ENCODE data around the gene MTHFR.

Gene MTHFR

DNA sequence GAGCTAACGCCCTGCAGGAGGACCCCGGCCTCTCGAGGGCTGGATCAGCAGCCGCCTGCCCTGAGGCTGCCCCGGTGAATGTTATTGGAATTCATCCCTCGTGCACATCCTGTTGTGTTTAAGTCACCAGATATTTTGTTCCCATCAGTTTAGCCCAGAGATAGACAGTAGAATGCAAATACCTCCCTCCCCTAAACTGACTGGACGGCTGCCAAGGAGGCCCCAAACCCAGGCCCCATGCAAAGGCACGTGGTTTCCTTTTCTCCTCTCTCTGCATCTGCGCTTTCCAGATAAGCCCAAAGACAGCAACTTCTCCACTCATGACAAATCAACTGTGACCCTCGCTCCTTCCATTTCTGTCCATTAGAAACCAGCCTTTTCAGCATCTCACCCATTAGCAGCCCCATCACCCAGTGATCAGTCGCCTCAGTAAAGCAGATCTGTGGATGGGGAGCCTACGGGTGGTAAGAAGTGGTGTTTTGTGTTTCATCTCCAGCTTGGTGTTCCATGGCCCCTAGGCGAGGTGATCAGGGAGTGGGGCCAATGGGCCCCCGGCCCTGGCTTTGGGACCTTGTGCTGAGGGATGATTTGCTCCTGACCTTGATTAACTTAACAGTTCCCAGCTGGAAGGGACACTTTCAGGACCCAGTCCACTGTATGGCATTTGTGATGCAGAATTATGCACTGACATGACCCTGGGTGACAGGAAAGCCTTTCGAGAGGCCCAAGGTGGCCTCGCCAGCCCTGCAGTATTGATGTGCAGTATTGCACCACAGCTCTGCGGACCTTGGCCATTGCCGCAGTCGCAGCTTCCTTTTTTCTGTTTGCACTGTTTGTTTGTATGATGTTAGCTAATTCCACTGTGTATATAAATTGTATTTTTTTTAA lies 36.6 kb upstream of the MTHFR start:
- no peaks in the 10 kb centered on the region for H3K4me1 ChIP-seq (ENCODE audit: control insufficient read depth, insufficient read depth, low read length)
- POLR2A ChIA-PET, result interaction anchor here (3.6 kb wide), 1 partner anchor 66 kb away, joined by 14 read pairs; no protein-coding TSS in a partner anchor
- no peak for TF ChIP-seq ZNF391 (tag by site-specific recombination; IDR thresholded peaks at IDR 0.05; ENCODE audit: borderline replicate concordance, low read depth)
- no peak for TF ChIP-seq ZNF610 (tag by site-specific recombination; IDR thresholded peaks at IDR 0.05; ENCODE audit: borderline replicate concordance)
- TF ChIP-seq GLIS1 (tag by site-specific recombination; IDR thresholded peaks at IDR 0.05), result peak; percentile 86
- TF ChIP-seq ZNF138 (tag by site-specific recombination; IDR thresholded peaks at IDR 0.05; ENCODE audit: borderline replicate concordance), result no peak
- TF ChIP-seq ZNF202 (tag by site-specific recombination; IDR thresholded peaks at IDR 0.05; ENCODE audit: borderline replicate concordance), result no peak
- TF ChIP-seq, protein P1, sequence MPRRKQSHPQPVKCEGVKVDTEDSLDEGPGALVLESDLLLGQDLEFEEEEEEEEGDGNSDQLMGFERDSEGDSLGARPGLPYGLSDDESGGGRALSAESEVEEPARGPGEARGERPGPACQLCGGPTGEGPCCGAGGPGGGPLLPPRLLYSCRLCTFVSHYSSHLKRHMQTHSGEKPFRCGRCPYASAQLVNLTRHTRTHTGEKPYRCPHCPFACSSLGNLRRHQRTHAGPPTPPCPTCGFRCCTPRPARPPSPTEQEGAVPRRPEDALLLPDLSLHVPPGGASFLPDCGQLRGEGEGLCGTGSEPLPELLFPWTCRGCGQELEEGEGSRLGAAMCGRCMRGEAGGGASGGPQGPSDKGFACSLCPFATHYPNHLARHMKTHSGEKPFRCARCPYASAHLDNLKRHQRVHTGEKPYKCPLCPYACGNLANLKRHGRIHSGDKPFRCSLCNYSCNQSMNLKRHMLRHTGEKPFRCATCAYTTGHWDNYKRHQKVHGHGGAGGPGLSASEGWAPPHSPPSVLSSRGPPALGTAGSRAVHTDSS (tag by site-specific recombination; IDR thresholded peaks at IDR 0.05), result no peak
- TF ChIP-seq ZBTB20 (tag by site-specific recombination; IDR thresholded peaks at IDR 0.05), result 0 out of 2 replicates have a peak, but pooled peaks have one; percentile 19
- no peak overlapping the region for H3K27ac ChIP-seq (ENCODE audit: extremely low read depth, low read depth, low read length)
- H3K4me3 ChIP-seq (ENCODE audit: low read depth, low read length), result no peak overlapping the region
- H3K9me3 ChIP-seq (ENCODE audit: control insufficient read depth, insufficient read depth, low read depth, low read length), result no peaks in the 10 kb centered on the region
- CTCF ChIA-PET, result interaction anchor here (0.8 to 12.5 kb wide), 7 partner anchors 11 to 188 kb away, joined by 3 to 114 read pairs (median 4); no protein-coding TSS in a partner anchor
- peaks cover 5 to 83% of the 10 kb centered on the region in 2 experiments; a peak in 2 of 3 replicates for H3K36me3 ChIP-seq (ENCODE audit: control insufficient read depth in 2 of 2, insufficient read depth in 1 of 2, low read length in 2 of 2)

DNA sequence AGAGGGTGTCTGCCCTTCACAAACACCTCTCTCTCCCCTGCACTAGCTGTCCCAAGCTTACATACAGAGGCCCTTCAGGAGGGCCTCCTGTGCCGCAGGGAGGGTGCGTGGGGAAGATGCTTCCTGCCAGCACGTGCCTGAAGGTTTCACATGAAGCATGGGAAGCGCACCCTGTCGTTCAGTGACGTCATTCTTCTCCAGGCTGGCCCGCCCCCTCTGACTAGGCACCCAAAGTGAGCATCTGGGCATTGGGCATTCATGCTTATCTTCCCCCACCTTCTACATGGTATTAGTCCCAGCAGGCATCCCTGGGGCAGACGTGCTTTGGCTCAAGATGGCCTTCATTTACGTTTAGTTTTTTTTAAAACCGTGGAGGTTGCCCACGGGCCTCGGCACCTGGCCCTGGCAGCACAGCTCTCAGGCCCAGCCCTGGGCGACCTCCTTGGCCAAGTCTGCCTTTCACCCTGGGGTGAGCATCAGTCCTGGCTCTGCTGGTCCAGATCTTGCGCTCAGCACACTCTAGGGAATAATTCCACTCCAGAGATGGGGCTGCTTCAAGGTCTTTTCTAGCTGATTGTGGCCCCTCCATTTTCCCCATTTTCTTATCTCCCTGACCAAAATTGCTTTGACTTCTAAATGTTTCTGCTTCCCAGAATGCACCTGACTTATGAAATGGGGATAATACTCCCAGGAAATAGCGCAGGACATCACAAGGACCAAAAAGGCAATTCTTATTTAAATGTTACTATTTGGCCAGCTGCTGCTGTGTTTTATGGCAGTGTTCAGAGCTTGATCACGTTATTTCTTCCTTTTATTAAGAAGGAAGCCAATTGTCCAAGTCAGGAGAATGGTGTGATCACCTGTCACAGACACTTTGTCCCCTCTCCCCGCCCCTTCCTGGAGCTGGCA lies 35.7 kb upstream of the MTHFR start:
- CTCF ChIA-PET, result interaction anchor here (0.8 to 12.5 kb wide), 8 partner anchors 10 to 189 kb away, joined by 3 to 114 read pairs (median 4); no protein-coding TSS in a partner anchor
- no peaks in the 10 kb centered on the region for H3K4me1 ChIP-seq (ENCODE audit: control insufficient read depth, insufficient read depth, low read length)
- no peaks in the 10 kb centered on the region for H3K9me3 ChIP-seq (ENCODE audit: control insufficient read depth, insufficient read depth, low read depth, low read length)
- TF ChIP-seq, protein P2, sequence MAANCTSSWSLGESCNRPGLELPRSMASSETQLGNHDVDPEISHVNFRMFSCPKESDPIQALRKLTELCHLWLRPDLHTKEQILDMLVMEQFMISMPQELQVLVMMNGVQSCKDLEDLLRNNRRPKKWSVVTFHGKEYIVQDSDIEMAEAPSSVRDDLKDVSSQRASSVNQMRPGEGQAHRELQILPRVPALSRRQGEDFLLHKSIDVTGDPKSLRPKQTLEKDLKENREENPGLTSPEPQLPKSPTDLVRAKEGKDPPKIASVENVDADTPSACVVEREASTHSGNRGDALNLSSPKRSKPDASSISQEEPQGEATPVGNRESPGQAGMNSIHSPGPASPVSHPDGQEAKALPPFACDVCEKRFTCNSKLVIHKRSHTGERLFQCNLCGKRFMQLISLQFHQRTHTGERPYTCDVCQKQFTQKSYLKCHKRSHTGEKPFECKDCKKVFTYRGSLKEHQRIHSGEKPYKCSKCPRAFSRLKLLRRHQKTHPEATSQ (tag by site-specific recombination; IDR thresholded peaks at IDR 0.05), result no peak
- 0 out of 2 replicates have a peak, but pooled peaks have one; percentile 21 for TF ChIP-seq ZIC2 (tag by site-specific recombination; IDR thresholded peaks at IDR 0.05)
- TF ChIP-seq ZFHX2 (tag by site-specific recombination; conservative IDR thresholded peaks at IDR 0.05), result no peak
- TF ChIP-seq ZNF174 (tag by site-specific recombination; IDR thresholded peaks at IDR 0.05), result no peak
- no peak for TF ChIP-seq KLF7 (tag by site-specific recombination; IDR thresholded peaks at IDR 0.05; ENCODE audit: borderline replicate concordance)
- TF ChIP-seq, protein P3, sequence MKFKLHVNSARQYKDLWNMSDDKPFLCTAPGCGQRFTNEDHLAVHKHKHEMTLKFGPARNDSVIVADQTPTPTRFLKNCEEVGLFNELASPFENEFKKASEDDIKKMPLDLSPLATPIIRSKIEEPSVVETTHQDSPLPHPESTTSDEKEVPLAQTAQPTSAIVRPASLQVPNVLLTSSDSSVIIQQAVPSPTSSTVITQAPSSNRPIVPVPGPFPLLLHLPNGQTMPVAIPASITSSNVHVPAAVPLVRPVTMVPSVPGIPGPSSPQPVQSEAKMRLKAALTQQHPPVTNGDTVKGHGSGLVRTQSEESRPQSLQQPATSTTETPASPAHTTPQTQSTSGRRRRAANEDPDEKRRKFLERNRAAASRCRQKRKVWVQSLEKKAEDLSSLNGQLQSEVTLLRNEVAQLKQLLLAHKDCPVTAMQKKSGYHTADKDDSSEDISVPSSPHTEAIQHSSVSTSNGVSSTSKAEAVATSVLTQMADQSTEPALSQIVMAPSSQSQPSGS (tag by site-specific recombination; IDR thresholded peaks at IDR 0.05; ENCODE audit: low read depth), result peak; percentile 30; the same call in 1 of the 2 replicates
- POLR2A ChIA-PET, result interaction anchor here (3.6 kb wide), 1 partner anchor 66 kb away, joined by 14 read pairs; no protein-coding TSS in a partner anchor
- H3K36me3 ChIP-seq (ENCODE audit: control insufficient read depth in 2 of 2, insufficient read depth in 1 of 2, low read length in 2 of 2), result peaks cover 5 to 88% of the 10 kb centered on the region in 2 experiments; a peak in 2 of 3 replicates
- H3K27ac ChIP-seq (ENCODE audit: extremely low read depth, low read depth, low read length), result no peak overlapping the region
- no peak overlapping the region for H3K4me3 ChIP-seq (ENCODE audit: low read depth, low read length)

Data from HEK293 (cell line).